Posterior cingulate gyrus (tissue), 11 donors: ENCODE results near the gene ZYG11B.
"Not testable (repeated sequence)": the region's sequence is repeated elsewhere in the genome, so short reads cannot be mapped to it uniquely, and the experiment has no call there.

Experiments used
- DNase-seq, 10 donors: peaks; one replicate each; pipeline versions ENCODE4 v3.0.0 to v3.0.0-alpha.2; 2020 to 2021; ENCODE audit warnings: mixed read lengths in 3 of 10
- intact Hi-C: fragments of 100-400 bp; cut with DNase I; formaldehyde crosslinking; loops from one replicate; pipeline ENCODE4 v1.15.1; 2023

ZYG11B gene

GRCh38 chr1:52751589-52752483 is 25.6 kb downstream of the ZYG11B start:
- no peak for DNase-seq
- intact Hi-C loops, result no loop called here

- no peak for DNase-seq
- intact Hi-C loops, result no loop called here
Measured at GRCh38 chr1:52752484-52752826, 26.2 kb downstream of the ZYG11B start.

- DNase-seq, result no peak
- intact Hi-C loops, result no loop called here
Measured at GRCh38 chr1:52753169-52753568, 26.9 kb downstream of the ZYG11B start.

GRCh38 chr1:52756020-52756419 is 29.8 kb downstream of the ZYG11B start:
- intact Hi-C loops, result no loop called here
- no peak for DNase-seq

- intact Hi-C loops, result no loop called here
- no peak for DNase-seq
Measured at GRCh38 chr1:52759908-52760307, 33.7 kb downstream of the ZYG11B start.

GRCh38 chr1:52767596-52768280 is 41.5 kb downstream of the ZYG11B start:
- intact Hi-C loops, result no loop called here
- no peak for DNase-seq

- intact Hi-C loops, result no loop called here
- no peak for DNase-seq
Measured at GRCh38 chr1:52769346-52770033, 43.2 kb downstream of the ZYG11B start.

GRCh38 chr1:52771384-52771783 is 45.1 kb downstream of the ZYG11B start:
- no peak for DNase-seq
- intact Hi-C loops, result no loop called here

GRCh38 chr1:52786148-52786547 is 59.9 kb downstream of the ZYG11B start:
- intact Hi-C loops, result no loop called here
- DNase-seq, result no peak

- DNase-seq, result peak in 1 of 10 donors; percentile 66
- intact Hi-C loops, result not testable (repeated sequence)
Measured at GRCh38 chr1:52790429-52790828, 64.2 kb downstream of the ZYG11B start.

GRCh38 chr1:52792036-52792435 is 65.8 kb downstream of the ZYG11B start:
- no peak for DNase-seq
- intact Hi-C loops, result no loop called here

- intact Hi-C loops, DNase-seq: not testable (repeated sequence)
Measured at GRCh38 chr1:52793717-52794116, 67.5 kb downstream of the ZYG11B start.

- no peak for DNase-seq
- intact Hi-C loops, result no loop called here
Measured at GRCh38 chr1:52795464-52795863, 69.2 kb downstream of the ZYG11B start.

- intact Hi-C loops, result no loop called here
- DNase-seq, result no peak
Measured at GRCh38 chr1:52798331-52798730, 72.1 kb downstream of the ZYG11B start.

GRCh38 chr1:52801011-52801410 is 74.8 kb downstream of the ZYG11B start:
- DNase-seq, result no peak
- intact Hi-C loops, result no loop called here

- DNase-seq, intact Hi-C loops: not testable (repeated sequence)
Measured at GRCh38 chr1:52804083-52804482, 77.8 kb downstream of the ZYG11B start.

- intact Hi-C loops, result no loop called here
- DNase-seq, result no peak
Measured at GRCh38 chr1:52814465-52814864, 88.2 kb downstream of the ZYG11B start.

- intact Hi-C loops, DNase-seq: not testable (repeated sequence)
Measured at GRCh38 chr1:52820830-52821229, 94.6 kb downstream of the ZYG11B start.

GRCh38 chr1:52825868-52826267 is 99.6 kb downstream of the ZYG11B start:
- no peak for DNase-seq
- intact Hi-C loops, result no loop called here

- DNase-seq, result no peak
- intact Hi-C loops, result no loop called here
Measured at GRCh38 chr1:52834798-52835197, 108.5 kb downstream of the ZYG11B start.

- intact Hi-C loops, result no loop called here
- DNase-seq, result no peak
Measured at GRCh38 chr1:52836035-52836434, 109.8 kb downstream of the ZYG11B start.
